Subcutaneous abdominal adipose tissue (tissue), 5 donors: Measurements from ENCODE around the gene HDAC10.
"Not testable (repeated sequence)": the region's sequence is repeated elsewhere in the genome, so short reads cannot be mapped to it uniquely, and the experiment has no call there.

ENCODE experiments used
- H3K27ac ChIP-seq: one replicate; pipeline ENCODE4 v1.7.0; 2013; ENCODE audit warnings: low read depth, mild to moderate bottlenecking, inconsistent platforms, low read length, moderate library complexity
- H3K27me3 ChIP-seq, 5 donors: one replicate each; pipeline ENCODE4 v1.7.0; 2013; ENCODE audit warnings: low read length in 5 of 5, inconsistent platforms in 1 of 5; ENCODE audit not compliant: control insufficient read depth in 5 of 5, insufficient read depth in 4 of 5
- H3K36me3 ChIP-seq, 5 donors: one replicate each; pipeline ENCODE4 v1.7.0; 2013; ENCODE audit warnings: low read length in 5 of 5; ENCODE audit not compliant: control insufficient read depth in 5 of 5, insufficient read depth in 5 of 5
- H3K4me1 ChIP-seq, 5 donors: one replicate each; pipeline ENCODE4 v1.7.0; 2013; ENCODE audit warnings: low read length in 5 of 5, mild to moderate bottlenecking in 3 of 5, moderate library complexity in 1 of 5; ENCODE audit not compliant: control insufficient read depth in 5 of 5, insufficient read depth in 5 of 5
- H3K4me3 ChIP-seq, 5 donors: one replicate each; pipeline ENCODE4 v1.7.0; 2013; ENCODE audit warnings: low read length in 5 of 5, low read depth in 1 of 5
- H3K9ac ChIP-seq, 5 donors: one replicate each; pipeline ENCODE4 v1.7.0; 2013; ENCODE audit warnings: low read length in 5 of 5, mild to moderate bottlenecking in 4 of 5, moderate library complexity in 3 of 5
- H3K9me3 ChIP-seq, 5 donors: one replicate each; pipeline ENCODE4 v1.7.0; 2013; ENCODE audit warnings: low read length in 5 of 5; ENCODE audit not compliant: control insufficient read depth in 5 of 5
- donor health status: healthy.
- donor health status: healthy.
- donor health status: healthy.
- donor health status: healthy.
- donor health status: healthy.

HDAC10 gene

GRCh38 chr22:50277761-50278160 lies 26.7 kb upstream of the HDAC10 start:
- Histone ChIP-seq H3K4me1 (peaks cover 0 to 4% (median 3%) of the 10 kb centered on the region in 5 donors), H3K36me3 (peaks cover 0 to 79% (median 73%) of the 10 kb centered on the region in 5 donors), H3K27ac (no peak overlapping the region), H3K9ac (no peak overlapping the region), H3K27me3 (no peaks in the 10 kb centered on the region), H3K9me3 (no peaks in the 10 kb centered on the region), H3K4me3 (no peak overlapping the region)

- H3K9ac ChIP-seq = no peak overlapping the region
- H3K4me1 ChIP-seq = peaks cover 0 to 18% (median 10%) of the 10 kb centered on the region in 5 donors
- no peak overlapping the region for H3K27ac ChIP-seq
- peaks cover 0 to 63% (median 57%) of the 10 kb centered on the region in 5 donors for H3K36me3 ChIP-seq
- H3K27me3 ChIP-seq = no peaks in the 10 kb centered on the region
- H3K4me3 ChIP-seq = no peak overlapping the region
- H3K9me3 ChIP-seq = no peaks in the 10 kb centered on the region
These were observed 25.1 kb upstream of the HDAC10 start for GRCh38 chr22:50276143-50276542.

- Histone ChIP-seq H3K27ac (no peak overlapping the region), H3K27me3 (no peaks in the 10 kb centered on the region), H3K4me1 (peaks cover 0 to 26% (median 17%) of the 10 kb centered on the region in 5 donors), H3K4me3 (no peak overlapping the region), H3K9ac (no peak overlapping the region), H3K9me3 (no peaks in the 10 kb centered on the region), H3K36me3 (peaks cover 0 to 56% (median 51%) of the 10 kb centered on the region in 5 donors)
These were observed 24.4 kb upstream of the HDAC10 start for GRCh38 chr22:50275181-50276055.

- Histone ChIP-seq H3K27ac (no peak overlapping the region), H3K27me3 (no peaks in the 10 kb centered on the region), H3K9me3 (no peaks in the 10 kb centered on the region), H3K36me3 (peaks cover 0 to 49% (median 44%) of the 10 kb centered on the region in 5 donors), H3K4me1 (peaks cover 0 to 27% (median 19%) of the 10 kb centered on the region in 5 donors), H3K9ac (no peak overlapping the region), H3K4me3 (no peak overlapping the region)
These were observed 23.7 kb upstream of the HDAC10 start for GRCh38 chr22:50274771-50275170.

GRCh38 chr22:50274311-50274710 lies 23.2 kb upstream of the HDAC10 start:
- H3K9ac ChIP-seq = no peak overlapping the region
- H3K4me1 ChIP-seq = peaks cover 0 to 32% (median 24%) of the 10 kb centered on the region in 5 donors
- H3K4me3 ChIP-seq = no peak overlapping the region
- H3K27me3 ChIP-seq = no peaks in the 10 kb centered on the region
- peaks cover 0 to 45% (median 40%) of the 10 kb centered on the region in 5 donors for H3K36me3 ChIP-seq
- H3K27ac ChIP-seq = no peak overlapping the region
- no peaks in the 10 kb centered on the region for H3K9me3 ChIP-seq

GRCh38 chr22:50273781-50274180 lies 22.7 kb upstream of the HDAC10 start:
- not testable (repeated sequence) for H3K4me3 ChIP-seq, H3K9ac ChIP-seq, H3K9me3 ChIP-seq, H3K27ac ChIP-seq, H3K27me3 ChIP-seq
- Histone ChIP-seq H3K36me3 (peaks cover 0 to 40% (median 34%) of the 10 kb centered on the region in 5 donors), H3K4me1 (peaks cover 0 to 37% (median 29%) of the 10 kb centered on the region in 5 donors)

GRCh38 chr22:50273352-50273751 lies 22.3 kb upstream of the HDAC10 start:
- peaks cover 0 to 35% (median 30%) of the 10 kb centered on the region in 5 donors for H3K36me3 ChIP-seq
- not testable (repeated sequence) for H3K9ac ChIP-seq, H3K9me3 ChIP-seq, H3K27me3 ChIP-seq, H3K27ac ChIP-seq, H3K4me3 ChIP-seq
- H3K4me1 ChIP-seq = peaks cover 0 to 41% (median 33%) of the 10 kb centered on the region in 5 donors

- H3K27me3 ChIP-seq = no peaks in the 10 kb centered on the region
- H3K4me3 ChIP-seq = no peak overlapping the region
- no peaks in the 10 kb centered on the region for H3K9me3 ChIP-seq
- H3K27ac ChIP-seq = no peak overlapping the region
- peaks cover 0 to 50% (median 43%) of the 10 kb centered on the region in 5 donors for H3K4me1 ChIP-seq
- H3K36me3 ChIP-seq = peaks cover 0 to 24% (median 19%) of the 10 kb centered on the region in 5 donors
- H3K9ac ChIP-seq = no peak overlapping the region
These were observed 21.2 kb upstream of the HDAC10 start for GRCh38 chr22:50272044-50272802.

GRCh38 chr22:50271519-50271970 lies 20.5 kb upstream of the HDAC10 start:
- peak overlapping the region in 1 of 5 donors; percentile 35 for H3K9ac ChIP-seq
- H3K27me3 ChIP-seq = peaks cover 0 to 5% (median 0%) of the 10 kb centered on the region in 5 donors
- H3K27ac ChIP-seq = no peak overlapping the region
- peaks cover 0 to 23% (median 20%) of the 10 kb centered on the region in 5 donors for H3K36me3 ChIP-seq
- no peaks in the 10 kb centered on the region for H3K9me3 ChIP-seq
- H3K4me1 ChIP-seq = peaks cover 0 to 54% (median 47%) of the 10 kb centered on the region in 5 donors
- H3K4me3 ChIP-seq = peak overlapping the region in 4 of 5 donors; percentile 45 to 69 (median 64)
